RKO (cell line): Measurements from ENCODE around the gene XPR1.

ENCODE experiments used
- DNase-seq: peaks from one replicate; pipeline ENCODE4 v3.0.0-alpha.2; 2016; ENCODE audit warnings: low spot score

The XPR1 gene

DNA sequence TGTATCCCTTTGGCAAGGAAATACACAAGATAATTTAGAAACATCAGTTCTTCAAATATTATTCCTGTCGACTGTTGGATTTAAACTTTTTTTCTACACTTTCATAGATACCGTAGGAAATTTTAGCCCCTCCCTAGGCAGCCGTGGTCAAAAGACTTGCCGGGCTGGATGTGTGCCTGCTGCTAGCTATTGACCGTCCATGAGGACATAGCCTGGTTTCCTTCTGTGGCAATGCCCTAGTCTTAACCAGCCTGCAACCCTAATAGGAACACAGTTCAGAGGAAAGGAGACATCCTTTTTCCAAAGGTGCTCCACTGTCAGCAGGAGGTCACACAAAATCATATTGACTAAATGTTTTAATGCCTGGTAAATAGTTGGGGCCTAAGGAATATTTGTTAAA, 260.4 kb downstream of the XPR1 start:
- no peak for DNase-seq

DNA sequence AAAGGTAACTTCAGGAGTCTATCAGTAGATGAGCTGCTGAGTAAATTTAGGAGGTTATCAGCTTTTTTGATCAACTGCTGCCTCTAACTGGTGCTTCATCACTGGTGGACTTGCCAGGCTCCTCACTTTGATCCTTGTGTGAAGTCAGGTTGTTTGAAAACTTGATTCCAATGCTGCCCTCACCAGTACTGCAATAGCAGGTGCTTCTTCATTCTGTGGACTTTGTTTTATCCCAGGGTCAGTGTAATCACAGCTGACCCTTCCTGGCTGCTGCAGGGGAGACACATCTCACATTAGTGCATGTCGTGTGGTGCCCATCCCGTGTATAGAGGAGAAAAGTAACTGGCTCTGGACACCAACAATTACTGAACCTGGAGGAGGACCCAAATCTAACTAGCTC, 260.9 kb downstream of the XPR1 start:
- no peak for DNase-seq

DNA sequence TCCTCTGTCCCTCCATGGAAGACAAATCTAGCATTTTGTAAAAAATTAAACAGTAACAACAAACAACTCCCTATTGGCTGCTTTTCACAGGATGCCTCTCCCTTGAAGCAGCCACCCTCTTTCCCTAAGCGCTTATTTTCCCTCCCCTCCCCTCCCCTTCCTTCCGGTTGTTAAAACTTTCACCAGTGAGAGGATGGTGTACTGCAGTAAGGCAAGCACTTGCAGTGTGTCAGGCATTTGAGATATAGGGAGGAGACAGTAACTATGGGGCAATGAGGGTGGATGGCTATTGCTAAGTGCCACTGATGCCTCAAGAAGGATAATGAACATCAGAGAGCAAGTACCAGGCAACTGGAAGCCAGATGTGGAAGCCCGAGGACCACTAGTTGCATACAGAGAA, 261.8 kb downstream of the XPR1 start:
- no peak for DNase-seq

DNA sequence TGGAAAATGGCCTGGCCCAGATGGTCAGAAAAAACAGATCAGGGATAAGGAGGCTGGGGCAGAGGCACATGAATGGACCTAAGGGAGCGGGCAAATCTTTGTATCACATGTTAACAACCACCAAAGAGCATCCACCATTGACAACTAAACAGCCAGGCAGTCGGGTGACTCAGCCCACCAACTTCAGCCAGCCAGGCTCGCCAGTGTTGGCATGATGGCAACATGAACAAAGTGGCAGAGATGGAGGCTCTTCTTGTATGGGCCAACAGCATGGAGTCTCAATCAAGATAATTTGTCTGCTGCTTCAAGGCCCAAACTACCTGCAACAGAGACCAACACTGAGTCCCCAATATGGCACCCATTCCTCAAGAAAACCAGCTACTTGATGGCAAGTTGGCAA, 264.3 kb downstream of the XPR1 start:
- no peak for DNase-seq

DNA sequence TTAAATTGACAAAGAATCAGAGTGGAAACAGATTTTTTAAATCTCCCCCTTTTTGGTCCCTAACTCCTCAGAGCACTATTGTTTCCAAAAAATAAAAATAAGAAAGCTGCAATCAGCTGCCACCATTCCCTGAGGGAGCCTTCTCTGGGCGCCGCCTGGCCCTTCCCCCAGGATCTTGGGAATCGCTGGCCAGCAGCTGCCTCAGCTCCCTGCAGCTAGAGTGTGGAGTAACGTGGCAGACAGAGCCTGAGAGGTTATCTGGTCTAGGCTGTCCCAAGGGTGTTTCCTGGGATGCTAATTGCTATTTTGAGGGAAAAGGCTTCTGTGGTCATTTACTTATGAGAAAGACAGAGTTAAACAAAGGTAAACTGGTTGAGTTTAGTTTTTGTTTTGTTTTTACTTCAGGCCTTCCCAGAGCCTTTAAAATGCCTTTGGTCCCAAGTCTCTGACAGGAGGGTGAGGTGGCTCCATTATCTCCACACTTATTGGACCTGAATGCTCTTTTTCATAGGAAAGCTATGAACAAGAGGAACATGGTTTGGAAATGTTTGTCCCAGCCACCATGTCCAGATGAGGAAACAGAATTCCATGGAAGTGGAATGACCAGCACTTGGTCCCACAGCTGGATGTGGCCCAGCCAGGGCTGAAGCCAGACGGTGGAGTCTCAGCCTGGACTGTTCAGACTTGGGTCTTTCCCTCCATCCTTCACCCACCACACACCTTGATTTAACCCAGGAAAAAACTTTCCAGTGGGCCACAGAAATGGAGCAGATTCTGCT, 266.8 kb downstream of the XPR1 start:
- DNase-seq: no peak

DNA sequence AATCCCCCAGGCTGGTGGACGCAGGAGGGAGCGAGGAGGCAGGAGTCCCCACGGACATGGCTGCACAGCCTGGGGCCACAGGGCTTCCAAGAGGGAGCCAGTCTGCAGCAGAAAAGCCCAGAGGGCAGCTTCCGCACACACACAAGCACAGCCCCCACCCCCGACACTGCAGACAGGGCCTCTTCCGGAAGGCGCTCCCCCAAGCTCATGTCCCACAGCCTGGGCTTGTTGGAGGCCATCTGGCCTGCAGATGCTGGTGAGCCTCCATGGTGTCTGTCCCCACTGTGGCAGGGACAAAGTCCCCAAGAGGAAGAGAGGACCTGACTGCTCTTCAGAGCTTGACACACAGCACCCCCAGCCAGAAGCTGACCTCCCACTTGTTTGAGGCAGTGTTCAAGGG, 267.4 kb downstream of the XPR1 start:
- DNase-seq: no peak

DNA sequence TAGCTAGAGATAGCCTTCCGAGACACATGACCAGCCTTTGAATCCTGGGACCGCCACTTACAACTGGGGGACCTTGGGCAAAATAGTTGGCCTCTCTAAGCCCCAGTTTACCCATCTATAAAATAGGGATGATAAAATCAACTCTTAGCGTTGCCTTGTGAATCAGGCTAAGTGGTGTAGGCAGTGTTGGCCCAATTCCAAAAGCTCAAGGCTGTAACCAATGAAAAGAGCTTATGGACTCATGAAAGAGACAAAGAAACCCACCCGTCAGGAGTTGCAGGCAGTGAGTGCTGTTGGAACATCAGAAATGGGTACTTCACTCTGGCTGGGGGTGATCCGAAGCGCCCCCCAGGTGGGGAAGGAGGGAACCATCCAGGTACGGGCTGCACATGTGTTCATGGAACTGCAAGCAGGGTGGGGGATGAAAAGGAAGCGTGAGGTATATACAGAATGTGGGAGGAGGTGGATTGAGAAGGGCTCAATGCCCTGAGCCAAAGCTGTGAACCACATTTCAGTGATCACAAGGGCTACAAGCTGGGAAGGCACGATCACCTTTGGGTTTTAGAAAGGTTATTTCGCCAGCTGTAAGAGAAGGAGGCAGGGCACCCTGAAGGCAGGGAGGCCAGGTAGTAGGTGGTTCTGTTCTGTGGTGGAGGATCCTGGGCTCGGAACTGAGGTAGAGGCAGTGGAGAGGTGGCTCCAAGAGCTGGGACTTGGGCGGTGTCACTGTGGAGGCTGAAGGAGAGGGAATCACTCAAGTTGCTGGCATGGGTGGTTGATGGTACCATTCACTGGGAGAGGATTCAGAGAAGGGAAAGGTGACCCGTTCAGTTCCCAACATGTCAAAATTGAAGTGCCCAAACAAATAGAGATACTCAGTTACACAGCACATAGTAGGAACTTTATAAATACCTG, 269.5 kb downstream of the XPR1 start:
- DNase-seq: no peak

DNA sequence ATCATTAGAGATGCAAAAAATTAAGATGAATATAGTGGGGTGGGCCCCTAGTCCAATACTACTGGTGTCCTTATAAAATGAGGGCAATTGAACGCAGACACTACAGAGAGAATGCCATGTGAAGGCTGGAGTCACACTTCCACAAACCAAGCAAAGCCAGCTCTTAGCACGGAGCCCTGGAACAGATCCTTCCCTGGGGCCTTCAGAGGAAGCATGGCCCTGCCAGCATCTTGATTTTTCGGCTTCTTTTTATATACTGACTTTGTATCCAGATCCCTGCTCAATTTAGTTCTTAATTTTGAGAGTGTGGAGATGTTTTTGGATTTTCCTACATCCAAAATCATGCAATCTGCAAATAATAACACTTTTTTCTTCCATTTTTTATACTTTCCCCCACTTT, 270.7 kb downstream of the XPR1 start:
- no peak for DNase-seq

DNA sequence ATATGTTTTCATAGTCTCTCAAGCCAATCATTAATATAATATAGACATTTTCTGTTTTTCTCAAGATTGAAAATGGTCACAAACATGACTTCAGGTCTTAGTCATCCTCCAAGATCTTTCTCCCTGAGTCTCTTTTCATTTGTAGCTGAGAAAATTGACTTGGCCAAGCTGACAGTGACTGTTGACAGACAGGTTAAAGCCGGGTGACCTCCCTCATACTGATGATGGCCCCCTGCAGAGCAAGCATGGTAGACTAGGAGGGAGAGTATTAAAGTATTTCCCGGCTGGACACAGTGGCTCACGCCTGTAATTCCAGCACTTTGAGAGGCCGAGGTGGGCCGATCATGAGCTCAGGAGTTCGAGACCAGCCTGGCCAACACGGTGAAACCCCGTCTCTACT, 274.1 kb downstream of the XPR1 start:
- DNase-seq: no peak

DNA sequence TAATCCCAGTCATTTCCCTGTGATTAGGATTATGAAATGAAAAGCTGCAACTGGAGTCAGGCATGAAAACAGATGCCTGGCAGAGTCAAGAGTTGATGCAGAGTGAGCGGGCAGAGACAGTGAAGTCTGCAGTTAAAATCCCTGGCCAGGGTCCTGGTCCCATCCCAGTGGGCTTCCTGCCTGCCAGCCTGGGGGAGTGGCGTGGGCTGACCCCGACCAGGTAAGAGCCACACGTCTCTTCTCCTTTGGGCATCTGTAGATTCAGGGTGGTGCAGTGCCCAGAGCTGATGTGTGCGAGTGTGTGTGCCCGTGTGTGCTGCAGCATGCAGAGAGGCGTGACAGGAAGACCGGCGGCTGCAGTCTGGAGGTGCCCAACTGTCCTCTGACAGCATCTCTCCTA, 274.7 kb downstream of the XPR1 start:
- no peak for DNase-seq

DNA sequence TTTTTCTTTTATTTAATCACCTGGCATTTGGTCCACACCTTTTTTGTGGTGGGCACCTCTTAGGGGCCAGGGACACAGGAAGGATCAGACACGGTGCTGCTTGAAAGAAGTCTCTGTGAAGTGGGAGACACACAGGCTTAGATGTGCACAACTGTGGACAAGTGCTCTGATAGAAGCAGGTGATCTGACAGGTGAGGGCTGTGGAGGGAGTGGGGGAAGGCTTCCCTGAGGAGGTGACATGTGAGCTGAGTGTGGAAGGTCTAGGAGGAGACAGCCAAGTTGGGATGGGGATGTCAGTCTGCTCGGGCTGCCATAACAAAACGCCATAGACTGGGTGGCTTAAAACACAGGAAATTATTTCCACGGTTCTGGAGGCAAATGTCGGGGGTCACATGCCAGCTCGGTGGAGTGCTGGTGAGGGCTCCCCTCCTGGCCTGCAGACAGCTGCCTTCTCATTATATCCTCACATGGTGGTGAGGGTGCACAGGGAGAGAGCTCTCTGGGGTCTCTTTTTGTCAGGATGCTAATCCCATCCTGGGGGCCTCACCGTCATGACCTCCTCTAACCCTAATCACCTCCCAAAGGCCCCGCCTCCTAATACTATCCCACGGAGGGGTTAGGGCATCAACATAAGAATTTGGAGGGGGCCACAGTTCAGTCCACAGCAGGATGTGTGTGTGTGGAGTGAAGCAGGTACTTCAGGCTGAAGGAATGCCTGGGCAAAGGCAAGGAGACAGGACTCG, 275.7 kb downstream of the XPR1 start:
- DNase-seq: no peak

DNA sequence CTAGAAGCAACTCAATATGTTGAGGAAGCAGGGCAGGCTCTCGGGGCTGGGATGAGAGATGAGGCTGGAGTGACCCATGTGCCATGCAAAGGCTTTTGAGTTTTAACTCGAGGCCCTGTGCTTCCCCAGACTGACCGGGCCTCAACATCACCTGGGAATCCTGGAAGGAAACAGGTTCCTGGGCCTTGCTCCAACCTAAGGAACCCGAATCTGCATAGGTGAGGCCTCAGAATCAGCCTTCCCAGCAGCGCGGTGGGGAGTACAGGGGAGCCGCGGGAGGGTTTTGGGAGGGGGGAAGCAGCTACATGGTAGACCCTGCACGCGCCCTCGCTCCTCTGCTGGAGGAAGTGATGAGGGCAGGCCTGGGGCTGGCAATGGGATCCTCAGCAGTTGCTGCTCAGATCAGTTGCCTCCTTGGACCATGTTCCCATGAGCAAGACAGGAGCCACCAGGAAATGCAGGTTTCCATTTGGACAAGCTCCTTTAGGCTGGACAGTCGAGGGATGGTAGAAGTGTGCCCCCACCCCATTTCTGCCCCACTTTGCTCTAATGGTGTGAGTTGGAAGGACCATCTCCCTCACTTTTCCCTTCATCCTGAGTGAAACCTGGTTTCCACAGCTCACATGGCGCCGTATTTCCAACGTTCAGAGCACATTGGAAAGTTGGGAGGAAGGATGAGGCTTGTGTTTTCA, 276.4 kb downstream of the XPR1 start:
- DNase-seq: no peak

DNA sequence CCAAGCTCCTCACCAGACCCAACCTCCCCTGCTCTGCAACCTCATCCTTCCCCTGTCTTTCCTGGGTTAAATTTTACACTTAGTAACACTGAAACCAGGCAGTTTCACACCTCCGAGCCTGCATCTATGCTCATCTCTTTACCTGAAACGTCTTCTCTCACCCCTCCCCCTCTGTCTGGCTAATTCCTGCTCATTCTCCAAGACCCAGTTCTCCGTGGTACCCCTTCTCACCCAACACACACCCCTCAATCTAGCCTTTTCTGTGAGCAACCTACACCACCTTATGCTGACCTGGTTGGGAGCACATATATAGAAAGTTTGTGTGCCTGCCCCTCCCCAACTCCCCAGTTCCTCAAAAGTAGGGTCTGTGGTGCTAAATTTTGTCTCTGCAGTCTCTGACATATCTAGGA, 277.2 kb downstream of the XPR1 start:
- no peak for DNase-seq

DNA sequence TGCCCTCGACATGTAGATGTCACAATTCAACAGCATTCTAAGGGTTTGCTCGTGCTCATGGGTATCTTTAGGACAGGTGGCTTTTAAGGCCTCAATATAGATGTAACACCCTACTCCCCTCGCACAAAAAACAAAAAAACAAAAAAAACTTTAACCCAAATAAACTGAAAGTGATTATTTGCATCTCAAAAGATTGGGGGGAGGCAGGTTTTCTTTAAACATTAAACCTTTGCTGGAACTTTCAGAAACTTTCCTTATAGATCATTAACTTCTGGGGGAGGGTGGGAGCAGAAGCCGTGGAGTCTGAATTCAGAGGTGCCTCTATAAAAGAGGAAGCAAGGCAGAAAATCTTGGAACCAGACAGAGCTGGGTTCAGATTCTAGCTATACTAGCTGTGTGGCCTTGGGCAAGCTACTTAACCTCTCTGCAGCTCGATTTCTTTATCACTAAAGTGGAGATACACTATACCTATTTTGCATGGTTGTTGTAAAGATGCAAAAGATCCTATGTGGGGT, 277.7 kb downstream of the XPR1 start:
- no peak for DNase-seq

DNA sequence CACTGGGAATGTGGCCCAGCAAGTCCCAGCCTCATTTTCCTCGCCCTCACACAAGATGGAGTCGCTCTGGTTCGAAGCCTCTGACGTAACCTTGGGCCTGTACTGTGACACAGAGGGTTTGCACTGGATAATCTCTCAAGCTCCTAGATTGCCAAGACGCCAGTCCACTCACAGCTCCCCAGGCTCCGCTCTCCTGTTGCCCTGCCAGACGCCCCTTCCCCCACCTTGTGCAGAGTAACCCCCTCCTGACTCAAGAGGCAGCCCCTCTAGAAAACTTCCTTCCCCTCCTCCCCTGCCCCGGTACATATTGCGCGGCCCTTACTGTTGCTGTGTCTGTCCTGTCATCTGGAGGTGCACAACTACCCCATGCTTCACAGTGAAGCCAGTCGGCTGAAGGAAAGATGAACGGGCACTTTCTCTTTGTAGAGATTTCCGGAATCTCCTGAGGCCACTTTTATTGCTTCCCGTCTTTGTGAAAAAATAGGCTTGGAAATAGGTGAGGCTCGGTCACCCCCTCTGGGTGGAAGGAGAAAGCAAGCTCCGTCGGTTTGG, 279.9 kb downstream of the XPR1 start:
- no peak for DNase-seq

DNA sequence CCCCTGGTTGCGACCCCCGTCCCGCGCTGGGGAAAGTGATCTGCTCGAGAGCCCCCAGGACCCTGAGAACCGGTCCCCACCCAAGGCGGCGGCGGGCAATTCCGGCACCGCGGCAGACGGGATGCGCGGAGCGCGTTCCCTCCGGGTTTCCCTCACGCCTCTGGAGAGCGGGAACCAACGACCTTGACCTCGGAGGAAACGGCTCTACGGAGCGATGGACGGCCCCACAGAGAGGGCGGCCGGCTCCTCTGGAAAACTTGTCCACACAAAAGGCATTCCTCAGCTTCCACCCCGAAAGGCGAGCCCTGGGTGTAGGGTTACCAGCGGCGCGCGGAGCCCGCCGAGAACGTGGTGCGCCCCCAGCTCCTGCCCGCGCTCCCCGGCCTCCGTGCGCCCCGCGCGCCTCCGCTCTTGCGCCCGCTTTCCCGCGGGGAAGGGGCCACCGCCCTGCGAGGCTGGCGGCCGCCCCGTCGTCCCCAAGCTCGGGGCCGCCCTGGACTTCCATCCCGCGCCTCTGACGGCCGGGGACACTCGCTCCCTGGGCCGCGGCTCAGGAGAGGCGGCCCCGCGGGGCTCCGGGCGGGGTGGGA, 280.5 kb downstream of the XPR1 start:
- no peak for DNase-seq

DNA sequence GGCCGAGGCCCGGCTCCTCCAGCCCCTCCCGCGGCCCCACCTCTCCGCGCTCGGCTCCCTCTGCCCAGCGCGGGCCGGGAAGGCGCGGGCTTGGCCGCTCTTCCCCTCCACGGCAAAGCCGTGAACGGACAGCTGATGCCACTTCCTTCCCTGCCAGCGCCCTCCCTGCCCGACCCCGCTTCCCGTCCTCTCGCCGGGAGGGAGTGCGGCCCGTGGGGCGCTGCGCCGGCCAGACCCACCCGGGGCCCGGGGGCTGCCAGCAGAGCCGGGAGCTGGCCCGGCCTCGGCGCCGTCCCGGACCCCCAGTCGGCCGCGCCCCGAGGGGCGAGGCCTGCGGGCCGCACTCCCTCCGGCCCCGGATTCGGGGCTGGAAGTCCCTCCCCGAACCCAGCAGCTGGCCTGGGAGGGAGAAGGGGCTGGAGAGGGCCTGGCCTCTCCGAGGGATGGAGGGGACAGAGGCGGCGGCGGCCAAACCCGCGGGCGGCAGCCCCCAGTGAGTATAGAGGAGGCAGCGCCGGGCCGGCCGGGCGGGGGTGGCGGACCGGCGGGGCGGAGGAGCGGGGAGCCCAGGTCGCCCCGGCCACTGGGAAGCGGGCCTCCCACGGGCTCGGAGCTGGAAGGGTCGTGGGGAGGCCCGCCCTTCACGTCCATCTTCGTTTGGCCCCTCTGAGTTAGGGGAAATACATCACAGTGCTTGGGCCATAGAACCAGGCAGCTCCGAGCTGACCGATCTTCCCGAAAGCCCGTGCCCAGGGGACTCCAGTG, 281.2 kb downstream of the XPR1 start, which contains the start of gene KIAA1614:
KIAA1614 (plus strand) TSS at position 97 of the 765 bp plus-strand sequence; CDS start at position 444, 347 bp downstream.
- no peak for DNase-seq

DNA sequence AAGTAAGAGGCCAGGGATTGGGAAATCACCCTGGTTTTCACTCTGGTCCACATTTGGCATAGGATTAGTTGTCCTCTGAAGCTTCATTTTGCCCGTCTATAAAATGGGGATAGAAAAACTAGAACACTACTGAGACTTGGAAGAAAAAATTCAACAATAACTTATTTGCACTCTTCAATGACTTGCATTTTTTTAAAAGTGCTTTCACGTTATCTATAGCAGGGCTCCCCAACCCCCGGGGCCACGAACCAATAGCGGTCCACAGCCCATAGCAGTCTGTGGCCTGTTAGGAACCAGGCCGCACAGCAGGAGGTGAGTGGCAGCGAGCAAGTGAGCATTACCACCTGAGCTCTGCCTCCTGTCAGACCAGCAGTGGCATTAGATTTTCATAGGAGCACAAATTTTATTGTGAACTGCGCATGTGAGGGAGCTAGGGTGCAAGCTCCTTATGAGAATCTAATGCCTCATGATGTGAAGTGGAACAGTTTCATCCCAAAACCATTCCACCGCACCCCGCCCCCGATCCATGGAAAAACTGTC, 283.7 kb downstream of the XPR1 start:
- DNase-seq: no peak

DNA sequence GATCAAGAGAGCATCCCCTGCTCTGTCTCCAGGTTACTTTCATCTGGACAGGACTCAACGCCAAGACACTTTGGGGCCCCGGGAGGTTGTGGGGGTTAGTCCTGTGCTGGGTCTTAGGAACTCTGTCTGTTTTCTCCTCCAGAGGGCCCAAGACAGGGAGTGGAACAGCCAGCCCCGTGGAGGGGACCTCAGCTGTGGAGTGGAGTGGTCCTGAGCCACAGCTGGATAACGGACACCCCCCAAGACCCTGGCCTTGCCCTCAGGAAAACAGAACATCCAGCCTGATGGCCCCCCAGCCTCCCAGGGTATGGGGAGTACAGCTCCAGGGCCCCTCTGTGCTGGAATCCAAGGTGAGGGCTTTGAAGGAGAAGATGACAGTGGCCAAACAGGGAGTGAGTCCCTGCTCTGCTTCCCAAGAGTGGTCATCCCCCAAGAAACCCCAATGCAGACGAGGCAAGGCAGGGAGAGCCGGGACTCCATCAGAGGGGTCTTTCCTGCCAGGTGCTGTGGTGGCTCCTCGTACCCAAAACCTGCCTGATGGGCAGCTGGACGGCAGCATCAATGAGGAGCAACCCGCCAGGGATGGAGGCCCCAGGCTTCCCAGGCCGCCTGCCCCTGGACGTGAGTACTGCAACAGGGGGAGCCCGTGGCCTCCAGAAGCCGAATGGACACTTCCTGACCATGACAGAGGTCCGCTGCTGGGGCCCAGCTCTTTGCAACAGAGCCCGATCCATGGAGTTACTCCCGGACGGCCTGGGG, 284.4 kb downstream of the XPR1 start:
- DNase-seq: no peak
